Measurements from ENCODE around the gene ZKSCAN4.

GRCh38 chr6:28291573-28291972 lies 39.5 kb upstream of the ZKSCAN4 start:
- no peak for TF ChIP-seq CTCF (IDR thresholded peaks at IDR 0.05; ENCODE audit: poor library complexity, severe bottlenecking)
- no peak for TF ChIP-seq EP300 (conservative IDR thresholded peaks at IDR 0.05; ENCODE audit: poor library complexity, severe bottlenecking)
- no peak for TF ChIP-seq SMC3 (conservative IDR thresholded peaks at IDR 0.05; ENCODE audit: poor library complexity)
